GM18505 (cell line): ENCODE data around the gene PRAMEF4.
"Not testable (repeated sequence)": the region's sequence is repeated elsewhere in the genome, so short reads cannot be mapped to it uniquely, and the experiment has no call there.

ENCODE experiments used
- ATAC-seq: cut with Tn5 transposase; IDR thresholded peaks from one replicate; pipeline ENCODE4 v1.9.1; 2021; ENCODE audit not compliant: unreplicated experiment
- POLR2A ChIP-seq: IDR thresholded peaks from 4 replicates; pipeline ENCODE4 v1.6.1; 2011; ENCODE audit warnings: borderline replicate concordance; ENCODE audit not compliant: insufficient read depth, insufficient read length; ENCODE audit errors: extremely low read depth

Gene PRAMEF4

GRCh38 chr1:12886101-12886500 is at the start of gene PRAMEF4:
Gene PRAMEF4 (minus strand): TSS chr1:12886201. CDS start chr1:12883394, 2,807 bp downstream.
- not testable (repeated sequence) for ATAC-seq

GRCh38 chr1:12924368-12924767 is 38.4 kb upstream of the PRAMEF4 start:
- not testable (repeated sequence) for ATAC-seq

- not testable (repeated sequence) for ATAC-seq
Measured at GRCh38 chr1:12921749-12922148, 35.7 kb upstream of the PRAMEF4 start.

- not testable (repeated sequence) for ATAC-seq
Measured at GRCh38 chr1:12916310-12916709, 30.3 kb upstream of the PRAMEF4 start, which contains the start of gene PRAMEF7. Gene PRAMEF7 (plus strand): TSS chr1:12916610. CDS start chr1:12917693, 1,083 bp downstream.

- ATAC-seq = not testable (repeated sequence)
Measured at GRCh38 chr1:12903793-12904572, 18.0 kb upstream of the PRAMEF4 start.

GRCh38 chr1:12899186-12899585 is 13.2 kb upstream of the PRAMEF4 start:
- not testable (repeated sequence) for ATAC-seq

GRCh38 chr1:12898170-12898569 is 12.2 kb upstream of the PRAMEF4 start, which contains the start of gene PRAMEF10:
Gene PRAMEF10 (minus strand): TSS chr1:12898270. CDS start chr1:12895847, 2,423 bp downstream.
- ATAC-seq = not testable (repeated sequence)

- not testable (repeated sequence) for ATAC-seq
Measured at GRCh38 chr1:12878453-12878852, 7.5 kb downstream of the PRAMEF4 start.

- ATAC-seq = not testable (repeated sequence)
Measured at GRCh38 chr1:12863131-12863880, 22.7 kb downstream of the PRAMEF4 start.

GRCh38 chr1:12856786-12857185 is 29.2 kb downstream of the PRAMEF4 start, which contains the start of gene PRAMEF2:
Gene PRAMEF2 (plus strand): TSS chr1:12857086. CDS start chr1:12859010, 1,924 bp downstream.
- not testable (repeated sequence) for ATAC-seq

GRCh38 chr1:12851779-12852178 is 34.2 kb downstream of the PRAMEF4 start:
- no peak for ATAC-seq
- TF ChIP-seq POLR2A = no peak

GRCh38 chr1:12848620-12849019 is 37.4 kb downstream of the PRAMEF4 start, which contains the start of gene HNRNPCL1:
Gene HNRNPCL1 (minus strand): TSS chr1:12848720. CDS start chr1:12848289, 431 bp downstream.
- not testable (repeated sequence) for ATAC-seq

GRCh38 chr1:12833251-12833650 is 52.8 kb downstream of the PRAMEF4 start:
- ATAC-seq = not testable (repeated sequence)

- not testable (repeated sequence) for ATAC-seq
Measured at GRCh38 chr1:12831310-12831709, 54.7 kb downstream of the PRAMEF4 start, which contains the start of gene PRAMEF11. Gene PRAMEF11 (minus strand): TSS chr1:12831410. CDS start chr1:12828789, 2,621 bp downstream.
